HUES6 (cell line): ENCODE data around the gene RPLP2.

Source experiments
- H3K27ac ChIP-seq: 2 replicates; pipeline ENCODE4 v1.7.0; 2013; ENCODE audit warnings: low read depth, mild to moderate bottlenecking, low read length, inconsistent platforms
- H3K27me3 ChIP-seq: 2 replicates; pipeline ENCODE4 v1.6.1; 2013; ENCODE audit warnings: low read length; ENCODE audit not compliant: control insufficient read depth, insufficient read depth
- H3K36me3 ChIP-seq: 2 replicates; pipeline ENCODE4 v1.6.1; 2013; ENCODE audit warnings: low read length; ENCODE audit not compliant: control insufficient read depth, insufficient read depth
- H3K4me1 ChIP-seq: 2 replicates; pipeline ENCODE4 v1.6.1; 2013; ENCODE audit warnings: low read length; ENCODE audit not compliant: control insufficient read depth, insufficient read depth
- H3K4me3 ChIP-seq: 2 replicates; pipeline ENCODE4 v1.5.1; 2013; ENCODE audit warnings: low read depth, low read length
- H3K9ac ChIP-seq: one replicate; pipeline ENCODE4 v1.6.1; 2013; ENCODE audit warnings: mild to moderate bottlenecking, low read length
- H3K9me3 ChIP-seq: 2 replicates; pipeline ENCODE4 v1.6.1; 2013; ENCODE audit warnings: low read depth, low read length; ENCODE audit not compliant: control insufficient read depth, insufficient read depth

Gene RPLP2

GRCh38 chr11:766106-766935, 43.4 kb upstream of the RPLP2 start:
- Histone ChIP-seq H3K4me3 (no peak overlapping the region), H3K27me3 (no peaks in the 10 kb centered on the region), H3K4me1 (peaks cover 14% of the 10 kb centered on the region), H3K27ac (no peak overlapping the region), H3K9me3 (no peaks in the 10 kb centered on the region), H3K36me3 (peaks cover 73% of the 10 kb centered on the region), H3K9ac (no peak overlapping the region)

- Histone ChIP-seq H3K36me3 (peaks cover 73% of the 10 kb centered on the region), H3K4me3 (no peak overlapping the region), H3K27ac (no peak overlapping the region), H3K9ac (no peak overlapping the region), H3K4me1 (peaks cover 15% of the 10 kb centered on the region), H3K9me3 (no peaks in the 10 kb centered on the region), H3K27me3 (no peaks in the 10 kb centered on the region)
Observed at GRCh38 chr11:766936-767210, 42.9 kb upstream of the RPLP2 start.

- Histone ChIP-seq H3K9me3 (no peaks in the 10 kb centered on the region), H3K27me3 (no peaks in the 10 kb centered on the region), H3K36me3 (peaks cover 75% of the 10 kb centered on the region), H3K4me3 (no peak overlapping the region), H3K27ac (no peak overlapping the region), H3K9ac (no peak overlapping the region), H3K4me1 (peaks cover 15% of the 10 kb centered on the region)
Observed at GRCh38 chr11:767238-767637, 42.5 kb upstream of the RPLP2 start.

- Histone ChIP-seq H3K4me3 (no peak overlapping the region), H3K36me3 (peaks cover 69% of the 10 kb centered on the region), H3K9ac (no peak overlapping the region), H3K9me3 (no peaks in the 10 kb centered on the region), H3K4me1 (peaks cover 4% of the 10 kb centered on the region; the same call in 1 of the 2 replicates), H3K27ac (no peak overlapping the region), H3K27me3 (no peaks in the 10 kb centered on the region)
Observed at GRCh38 chr11:769887-770641, 39.7 kb upstream of the RPLP2 start.

GRCh38 chr11:770642-771616, 38.8 kb upstream of the RPLP2 start:
- no peaks in the 10 kb centered on the region for H3K9me3 ChIP-seq
- no peak overlapping the region for H3K9ac ChIP-seq
- no peaks in the 10 kb centered on the region for H3K27me3 ChIP-seq
- H3K36me3 ChIP-seq: peaks cover 62% of the 10 kb centered on the region
- H3K4me1 ChIP-seq: peaks cover 10% of the 10 kb centered on the region
- no peak overlapping the region for H3K4me3 ChIP-seq
- no peak overlapping the region for H3K27ac ChIP-seq

GRCh38 chr11:771617-772204, 38.1 kb upstream of the RPLP2 start:
- Histone ChIP-seq H3K27me3 (no peaks in the 10 kb centered on the region), H3K36me3 (peaks cover 55% of the 10 kb centered on the region), H3K9ac (no peak overlapping the region), H3K4me3 (no peak overlapping the region), H3K4me1 (peaks cover 10% of the 10 kb centered on the region), H3K9me3 (no peaks in the 10 kb centered on the region), H3K27ac (no peak overlapping the region)

- H3K27me3 ChIP-seq: no peaks in the 10 kb centered on the region
- H3K36me3 ChIP-seq: peaks cover 46% of the 10 kb centered on the region
- no peak overlapping the region for H3K4me3 ChIP-seq
- no peak overlapping the region for H3K9ac ChIP-seq
- H3K27ac ChIP-seq: no peak overlapping the region; the same call in 1 of the 2 replicates
- no peaks in the 10 kb centered on the region for H3K9me3 ChIP-seq
- H3K4me1 ChIP-seq: peaks cover 10% of the 10 kb centered on the region
Observed at GRCh38 chr11:772429-773390, 37.1 kb upstream of the RPLP2 start.

- Histone ChIP-seq H3K9me3 (no peaks in the 10 kb centered on the region), H3K9ac (no peak overlapping the region), H3K4me3 (no peak overlapping the region), H3K27ac (no peak overlapping the region; the same call in 1 of the 2 replicates), H3K36me3 (peaks cover 46% of the 10 kb centered on the region), H3K4me1 (peaks cover 15% of the 10 kb centered on the region), H3K27me3 (no peaks in the 10 kb centered on the region)
Observed at GRCh38 chr11:773425-773824, 36.3 kb upstream of the RPLP2 start.

- Histone ChIP-seq H3K36me3 (peaks cover 46% of the 10 kb centered on the region), H3K27me3 (no peaks in the 10 kb centered on the region), H3K4me3 (no peak overlapping the region), H3K27ac (no peak overlapping the region), H3K9ac (no peak overlapping the region), H3K4me1 (peaks cover 17% of the 10 kb centered on the region), H3K9me3 (no peaks in the 10 kb centered on the region)
Observed at GRCh38 chr11:773830-774229, 35.9 kb upstream of the RPLP2 start.
